BLaER1 treated with 17β-estradiol and CSF1 and Interleukin-3, amounts not matched to agents 10 nM and 100 nM (cell line): Measurements from ENCODE around the gene RALA.
"Not testable (repeated sequence)": the region's sequence is repeated elsewhere in the genome, so short reads cannot be mapped to it uniquely, and the experiment has no call there.

Experiments
- H3K27ac ChIP-seq, 11 experiments: shearing (Covaris generic); formaldehyde crosslinking; 2 replicates each; pipeline ENCODE4 v1.8.1; 2022
- H3K27me3 ChIP-seq, 11 experiments: shearing (Covaris generic); formaldehyde crosslinking; 2 replicates each; pipeline ENCODE4 v1.8.1; 2022
- H3K36me3 ChIP-seq, 11 experiments: shearing (Covaris generic); formaldehyde crosslinking; 2 replicates each; pipeline ENCODE4 v1.8.1; 2022
- H3K4me1 ChIP-seq, 10 experiments: shearing (Covaris generic); formaldehyde crosslinking; 2 replicates each; pipeline ENCODE4 v1.8.1; 2022
- H3K4me2 ChIP-seq, 11 experiments: shearing (Covaris generic); formaldehyde crosslinking; 2 replicates each; pipeline ENCODE4 v1.8.1; 2022
- H3K4me3 ChIP-seq, 10 experiments: shearing (Covaris generic); formaldehyde crosslinking; 2 replicates each; pipeline ENCODE4 v1.8.1; 2022
- H3K9ac ChIP-seq, 11 experiments: shearing (Covaris generic); formaldehyde crosslinking; 2 replicates each; pipeline ENCODE4 v1.8.1; 2022
- H3K9me3 ChIP-seq, 11 experiments: shearing (Covaris generic); formaldehyde crosslinking; replicated peaks in 1 of 11; 2 replicates each; pipeline ENCODE4 v1.8.1; 2022
- H4K20me1 ChIP-seq, 11 experiments: shearing (Covaris generic); formaldehyde crosslinking; 2 replicates each; pipeline ENCODE4 v1.8.1; 2022
- Cebpa-rat ChIP-seq, 11 experiments: shearing (Covaris generic); IDR thresholded peaks; 2 replicates each; pipeline ENCODE4 v1.8.1; 2022

RALA gene

DNA sequence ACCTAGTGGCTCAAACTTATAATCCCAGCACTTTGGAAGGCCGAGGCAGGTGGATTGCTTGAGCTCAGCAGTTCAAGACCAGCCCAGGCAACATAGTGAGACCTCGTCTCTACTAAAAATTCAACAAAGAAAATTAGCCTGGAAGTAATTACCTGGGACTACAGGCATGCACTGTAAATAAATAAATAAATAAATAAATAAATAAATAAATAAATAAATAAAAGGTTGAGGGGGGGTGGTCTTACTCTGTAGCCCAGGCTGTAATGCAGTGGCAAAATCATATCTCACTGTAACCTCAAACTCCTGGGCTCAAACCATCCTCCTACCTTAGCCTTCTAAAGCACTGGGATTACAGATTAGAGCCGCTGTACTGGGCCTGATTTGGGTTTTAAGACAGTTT lies 50.5 kb downstream of the RALA start:
- H3K27me3 ChIP-seq: no peaks in the 10 kb centered on the region

GRCh38 chr7:39674406-39674805 lies 51.0 kb downstream of the RALA start:
- H3K4me3 ChIP-seq: no peak overlapping the region
- H3K9me3 ChIP-seq: peaks cover 14 to 34% (median 25%) of the 10 kb centered on the region in 11 experiments
- no peak overlapping the region for H3K9ac ChIP-seq
- H3K4me2 ChIP-seq: no peak overlapping the region
- H3K36me3 ChIP-seq: peaks cover 9 to 29% (median 23%) of the 10 kb centered on the region in 11 experiments
- no peak overlapping the region for H3K27ac ChIP-seq
- H3K27me3 ChIP-seq: no peaks in the 10 kb centered on the region
- peaks cover 0 to 82% (median 0%) of the 10 kb centered on the region in 11 experiments; a peak in 8 of 22 replicates for H4K20me1 ChIP-seq
- H3K4me1 ChIP-seq: peaks cover 4 to 29% (median 11%) of the 10 kb centered on the region in 10 experiments; a peak in 17 of 20 replicates
- TF ChIP-seq Cebpa-rat (IDR thresholded peaks at IDR 0.05): no peak

More for the DNA sequence above, 50.5 kb downstream of the RALA start:
- peaks cover 0 to 82% (median 0%) of the 10 kb centered on the region in 11 experiments; a peak in 7 of 22 replicates for H4K20me1 ChIP-seq
- H3K4me1 ChIP-seq: peaks cover 0 to 24% (median 5%) of the 10 kb centered on the region in 10 experiments; a peak in 13 of 20 replicates
- H3K27ac ChIP-seq: no peak overlapping the region
- H3K4me2 ChIP-seq: no peak overlapping the region
- no peak overlapping the region for H3K9ac ChIP-seq
- H3K36me3 ChIP-seq: peaks cover 9 to 29% (median 24%) of the 10 kb centered on the region in 11 experiments
- H3K4me3 ChIP-seq: no peak overlapping the region
- no peak for TF ChIP-seq Cebpa-rat (IDR thresholded peaks at IDR 0.05)
- peaks cover 14 to 31% (median 25%) of the 10 kb centered on the region in 11 experiments for H3K9me3 ChIP-seq

DNA sequence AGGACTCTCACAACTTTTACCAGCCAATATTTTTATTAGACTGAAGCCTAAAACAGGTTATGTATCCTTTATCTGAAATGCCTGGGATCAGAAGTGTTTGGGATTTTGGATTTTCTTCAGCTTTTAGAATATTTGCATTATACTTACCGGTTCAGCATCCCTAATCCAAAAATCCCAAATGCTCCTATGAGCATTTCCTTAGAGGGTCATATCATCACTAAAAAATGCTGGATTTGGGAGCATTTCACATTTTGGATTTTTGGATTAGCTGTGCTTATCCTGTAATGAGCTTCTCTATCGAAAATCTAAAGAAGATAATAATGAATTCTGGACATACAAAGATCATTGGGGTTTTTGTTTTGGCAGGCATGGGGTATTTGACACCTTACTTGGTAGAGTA lies 53.0 kb downstream of the RALA start:
- no peaks in the 10 kb centered on the region for H3K27me3 ChIP-seq
- no peak overlapping the region for H3K27ac ChIP-seq
- peaks cover 0 to 82% (median 0%) of the 10 kb centered on the region in 11 experiments; a peak in 8 of 22 replicates for H4K20me1 ChIP-seq
- no peak overlapping the region for H3K9ac ChIP-seq
- peaks cover 8 to 36% (median 14%) of the 10 kb centered on the region in 10 experiments; a peak in 17 of 20 replicates for H3K4me1 ChIP-seq
- H3K4me2 ChIP-seq: no peak overlapping the region
- TF ChIP-seq Cebpa-rat (IDR thresholded peaks at IDR 0.05): no peak
- H3K36me3 ChIP-seq: peaks cover 9 to 29% (median 24%) of the 10 kb centered on the region in 11 experiments
- H3K9me3 ChIP-seq: peaks cover 14 to 34% (median 25%) of the 10 kb centered on the region in 11 experiments
- H3K4me3 ChIP-seq: no peak overlapping the region

GRCh38 chr7:39678930-39679709 lies 55.7 kb downstream of the RALA start:
- peaks cover 14 to 34% (median 25%) of the 10 kb centered on the region in 11 experiments for H3K9me3 ChIP-seq
- peaks cover 9 to 32% (median 24%) of the 10 kb centered on the region in 11 experiments for H3K36me3 ChIP-seq
- no peak overlapping the region for H3K4me3 ChIP-seq
- H4K20me1 ChIP-seq: peaks cover 0 to 82% (median 5%) of the 10 kb centered on the region in 11 experiments; a peak in 9 of 22 replicates
- no peak for TF ChIP-seq Cebpa-rat (IDR thresholded peaks at IDR 0.05)
- no peaks in the 10 kb centered on the region for H3K27me3 ChIP-seq
- H3K9ac ChIP-seq: no peak overlapping the region
- peaks cover 9 to 36% (median 12%) of the 10 kb centered on the region in 10 experiments; a peak in 14 of 20 replicates for H3K4me1 ChIP-seq
- H3K27ac ChIP-seq: no peak overlapping the region; a peak in 1 of 22 replicates
- peak overlapping the region in 8 of 11 experiments; percentile 18 to 76 (median 32); a peak in 11 of 22 replicates for H3K4me2 ChIP-seq

- Histone ChIP-seq H3K4me1 (peaks cover 9 to 36% (median 12%) of the 10 kb centered on the region in 10 experiments; a peak in 14 of 20 replicates), H3K9me3 (peaks cover 14 to 35% (median 23%) of the 10 kb centered on the region in 11 experiments), H4K20me1 (peaks cover 0 to 82% (median 5%) of the 10 kb centered on the region in 11 experiments; a peak in 9 of 22 replicates), H3K36me3 (peaks cover 9 to 29% (median 23%) of the 10 kb centered on the region in 11 experiments), H3K4me2 (peak overlapping the region in 8 of 11 experiments; percentile 18 to 76 (median 32); a peak in 9 of 22 replicates)
- not testable (repeated sequence) for H3K27ac ChIP-seq, H3K9ac ChIP-seq, H3K27me3 ChIP-seq, H3K4me3 ChIP-seq
Observed at GRCh38 chr7:39679874-39680273, 56.5 kb downstream of the RALA start.

- Histone ChIP-seq H3K4me1 (peaks cover 9 to 36% (median 12%) of the 10 kb centered on the region in 10 experiments; a peak in 14 of 20 replicates), H3K27ac (no peak overlapping the region), H4K20me1 (peaks cover 0 to 91% (median 5%) of the 10 kb centered on the region in 11 experiments; a peak in 9 of 22 replicates), H3K9me3 (peaks cover 2 to 22% (median 7%) of the 10 kb centered on the region in 11 experiments), H3K4me3 (no peak overlapping the region), H3K27me3 (no peaks in the 10 kb centered on the region), H3K36me3 (peaks cover 0 to 22% (median 5%) of the 10 kb centered on the region in 11 experiments; a peak in 17 of 22 replicates), H3K9ac (no peak overlapping the region), H3K4me2 (no peak overlapping the region)
- no peak for TF ChIP-seq Cebpa-rat (IDR thresholded peaks at IDR 0.05)
Observed at GRCh38 chr7:39681887-39682441, 58.6 kb downstream of the RALA start.

DNA sequence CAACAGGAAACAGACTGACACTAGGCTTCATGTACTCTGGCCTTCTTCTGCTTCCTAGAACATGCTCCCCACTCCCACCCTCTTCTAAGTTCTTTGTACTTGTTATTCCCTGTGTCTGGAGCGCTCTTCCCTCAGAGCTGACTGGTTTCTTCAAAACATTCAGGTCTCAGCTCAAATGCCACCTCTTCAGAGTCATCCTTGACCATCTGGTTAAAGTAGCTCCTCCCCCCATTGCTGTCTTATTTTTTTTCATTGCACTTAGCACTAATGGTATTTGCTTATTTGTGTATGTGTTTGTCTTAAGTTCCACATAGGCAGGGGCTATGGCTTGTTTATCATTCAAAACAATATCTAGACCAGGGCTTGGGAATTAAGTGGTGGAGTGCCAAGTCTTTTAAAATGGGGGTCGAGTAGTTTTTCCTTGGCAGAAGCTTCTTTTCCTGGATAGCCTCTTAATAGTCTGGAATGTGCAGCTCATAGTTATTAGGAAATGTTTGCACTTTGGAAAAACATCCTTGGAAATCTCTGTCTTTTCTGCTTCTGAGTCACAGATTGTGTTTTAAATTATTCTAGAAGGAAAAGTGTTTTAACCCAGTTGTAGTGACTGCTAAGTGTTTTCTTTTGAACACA lies 60.0 kb downstream of the RALA start:
- Histone ChIP-seq H3K27ac (no peak overlapping the region), H3K4me3 (no peak overlapping the region), H3K4me1 (peaks cover 9 to 32% (median 12%) of the 10 kb centered on the region in 10 experiments; a peak in 14 of 20 replicates), H3K4me2 (peak overlapping the region in 2 of 11 experiments; percentile 3 to 21; a peak in 1 of 22 replicates), H3K27me3 (no peaks in the 10 kb centered on the region), H3K9me3 (peaks cover 0 to 17% (median 2%) of the 10 kb centered on the region in 11 experiments; a peak in 5 of 22 replicates), H4K20me1 (peaks cover 0 to 100% (median 5%) of the 10 kb centered on the region in 11 experiments; a peak in 9 of 22 replicates), H3K36me3 (peaks cover 9 to 35% (median 13%) of the 10 kb centered on the region in 11 experiments; a peak in 18 of 22 replicates), H3K9ac (no peak overlapping the region)
- TF ChIP-seq Cebpa-rat (IDR thresholded peaks at IDR 0.05): no peak

DNA sequence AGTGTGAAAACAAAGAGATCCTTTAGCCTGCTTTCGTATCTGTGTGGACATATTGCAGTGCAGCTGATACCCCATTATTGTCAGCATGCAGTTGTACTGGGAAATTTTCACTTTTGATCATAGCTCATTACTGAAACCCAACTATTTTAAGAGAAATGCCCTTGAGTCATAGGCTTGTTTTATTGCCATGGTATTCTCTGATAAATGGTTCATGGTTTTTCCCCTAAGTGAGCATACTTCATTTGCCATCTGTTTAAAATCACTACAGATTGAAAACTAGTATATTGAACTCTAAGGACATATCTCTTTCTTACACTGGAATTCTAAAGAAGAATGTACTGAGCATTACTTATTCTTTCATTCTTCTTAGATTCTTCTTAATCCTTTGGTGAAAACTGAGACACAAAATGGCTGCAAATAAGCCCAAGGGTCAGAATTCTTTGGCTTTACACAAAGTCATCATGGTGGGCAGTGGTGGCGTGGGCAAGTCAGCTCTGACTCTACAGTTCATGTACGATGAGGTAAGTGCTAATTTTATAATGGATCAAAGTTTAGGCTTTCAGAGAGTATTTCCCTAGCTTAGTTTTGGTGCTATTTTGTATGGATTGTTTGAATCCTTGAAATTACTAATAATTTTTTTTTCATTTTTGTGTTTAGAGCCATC lies 63.0 kb downstream of the RALA start:
- Histone ChIP-seq H3K36me3 (peaks cover 35 to 64% (median 40%) of the 10 kb centered on the region in 11 experiments), H3K9me3 (peaks cover 0 to 14% (median 0%) of the 10 kb centered on the region in 11 experiments; a peak in 1 of 22 replicates), H3K4me1 (peaks cover 0 to 15% (median 0%) of the 10 kb centered on the region in 10 experiments; a peak in 4 of 20 replicates), H3K27ac (no peak overlapping the region), H3K4me3 (no peak overlapping the region), H4K20me1 (peaks cover 0 to 99% (median 0%) of the 10 kb centered on the region in 11 experiments; a peak in 8 of 22 replicates), H3K4me2 (no peak overlapping the region), H3K9ac (no peak overlapping the region), H3K27me3 (no peaks in the 10 kb centered on the region)
- no peak for TF ChIP-seq Cebpa-rat (IDR thresholded peaks at IDR 0.05)
